COLO829 (cell line): ENCODE measurements around the gene TUT1.
A peak's percentile ranks its signal among the peaks of the same experiment; 100 is the strongest.
"Not testable (repeated sequence)": the region's sequence is repeated elsewhere in the genome, so short reads cannot be mapped to it uniquely, and the experiment has no call there.

Source experiments
- DNase-seq: peaks from one replicate; pipeline ENCODE4 v3.0.0; 2012; ENCODE audit warnings: low spot score

TUT1 gene

DNA sequence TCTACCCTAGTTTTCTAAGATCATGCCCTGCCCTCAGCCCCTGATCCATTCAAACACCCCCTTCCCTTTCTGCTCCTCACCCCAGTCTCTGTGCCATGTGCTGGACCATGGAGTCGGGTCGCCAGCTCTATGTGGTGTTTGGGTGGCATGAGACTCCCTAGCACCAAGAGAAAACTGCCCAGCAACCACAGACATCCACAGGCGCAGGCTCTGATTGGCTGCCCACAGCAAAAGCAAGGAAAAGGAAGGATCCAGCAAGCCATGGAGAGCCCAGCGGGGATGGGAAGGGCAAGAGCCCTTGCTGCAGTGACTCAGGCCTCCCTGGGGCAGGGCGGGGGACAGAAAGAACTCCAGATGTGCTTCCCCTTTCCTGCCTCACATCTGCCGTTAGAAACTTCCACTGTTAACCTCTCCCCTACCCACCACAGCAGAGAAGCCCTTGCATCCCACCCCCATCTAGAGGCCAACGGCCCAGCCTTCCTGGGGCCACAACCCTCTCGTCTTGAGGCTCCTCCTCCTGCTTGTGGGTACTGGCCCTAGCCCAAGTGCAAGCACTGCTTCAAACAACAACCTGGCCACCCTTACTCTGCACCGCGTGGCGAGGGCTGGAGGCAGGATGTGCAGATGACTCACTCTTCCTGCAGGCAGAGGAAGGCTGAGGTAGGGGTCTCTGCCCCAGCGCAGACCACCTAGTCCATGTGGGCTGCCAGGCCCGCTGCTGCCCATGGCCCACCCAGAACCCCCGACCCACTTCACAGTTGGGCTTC is 35.0 kb downstream of the TUT1 start:
- DNase-seq = peak; percentile 99

DNA sequence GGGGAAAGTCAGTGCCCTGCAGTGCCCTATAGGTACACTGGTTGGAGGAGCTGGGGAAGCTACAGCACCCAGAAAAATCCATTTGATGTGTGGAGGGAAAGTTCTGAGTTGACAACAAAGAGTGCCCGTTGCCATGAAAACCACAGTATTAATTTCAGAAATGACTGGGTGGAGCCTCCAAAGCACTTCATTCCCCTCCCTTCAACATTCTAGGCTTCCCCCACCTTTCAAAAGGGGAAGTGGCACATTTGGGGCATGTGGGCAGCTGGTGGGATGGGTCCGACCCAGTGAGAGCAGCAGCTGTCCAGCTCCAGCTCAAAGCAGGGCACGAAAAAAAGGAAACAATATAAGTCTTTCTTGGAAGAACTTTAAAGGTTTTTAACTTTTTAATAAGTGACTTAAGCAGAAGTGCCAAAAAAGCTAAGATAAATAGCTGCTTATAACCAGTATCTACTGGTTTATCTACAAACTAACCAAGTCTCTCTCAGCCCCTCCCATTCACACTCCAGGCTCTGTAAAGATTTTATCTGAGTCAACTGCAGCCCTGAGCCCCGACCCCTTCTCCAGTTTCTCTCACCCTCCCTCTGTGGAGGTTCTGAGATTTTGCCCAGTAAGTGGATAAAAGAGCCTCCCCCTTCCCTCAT is 35.7 kb downstream of the TUT1 start:
- no peak for DNase-seq

DNA sequence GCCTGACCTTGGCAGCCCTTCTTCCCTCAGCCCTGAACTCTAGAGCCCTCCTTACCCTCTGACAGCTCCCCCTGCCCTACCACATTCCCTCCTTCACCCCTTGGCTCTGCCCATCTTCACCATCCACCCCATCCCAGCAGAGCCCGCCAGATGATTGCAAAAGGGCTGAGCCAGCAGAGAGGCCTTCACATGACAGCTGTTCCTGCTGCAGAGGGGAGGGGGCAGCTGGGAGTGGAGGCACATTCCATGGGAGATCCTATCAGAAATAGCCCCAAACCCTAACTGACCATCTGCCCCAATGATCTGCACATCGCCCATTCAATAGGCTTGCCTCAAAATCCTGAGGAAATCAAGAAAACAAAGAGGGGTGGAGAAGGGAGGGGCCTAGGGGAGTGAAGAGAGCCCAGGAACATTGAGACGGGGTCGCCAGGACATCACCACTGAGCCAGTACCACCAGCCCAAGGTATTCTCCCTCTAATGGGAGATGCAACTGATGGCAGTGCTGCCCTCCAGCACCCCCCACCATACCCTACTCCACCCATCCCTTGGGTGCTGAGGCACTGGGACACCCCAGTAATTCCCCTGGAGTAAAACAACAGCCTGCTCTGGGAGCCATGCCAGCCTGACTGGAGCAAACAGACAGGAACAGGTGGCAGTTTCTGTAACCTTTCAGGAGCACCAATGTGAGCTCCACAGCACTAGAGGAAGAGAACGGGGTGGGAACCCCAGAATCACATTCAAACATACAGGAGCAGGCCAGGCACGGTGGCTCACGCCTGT is 36.7 kb downstream of the TUT1 start:
- DNase-seq = no peak

DNA sequence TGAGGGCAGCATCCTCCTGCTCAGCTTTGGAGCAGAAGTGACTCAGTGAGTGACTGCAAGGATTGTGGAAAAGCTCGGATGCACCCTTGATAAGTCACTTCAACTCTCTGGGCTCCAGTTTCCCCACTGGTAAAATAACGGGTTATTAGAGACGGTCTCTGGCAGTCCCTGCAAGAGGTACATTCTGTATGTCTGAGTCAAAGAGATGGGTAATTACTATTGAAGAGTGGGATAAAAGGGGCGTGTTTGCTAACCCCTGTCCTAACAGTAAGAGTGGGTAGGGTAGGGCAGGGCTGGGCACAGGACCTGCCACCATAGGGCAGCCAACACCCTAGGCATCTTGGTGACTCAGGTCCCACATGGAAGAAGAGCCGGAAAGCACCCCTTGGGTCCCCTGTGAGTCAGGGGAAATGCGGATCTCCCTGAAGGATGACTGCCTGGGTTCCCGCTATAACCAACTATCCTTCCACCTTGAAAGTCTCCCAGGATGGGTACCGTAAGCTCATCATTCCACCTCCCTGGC is 37.4 kb downstream of the TUT1 start:
- peak; percentile 21 for DNase-seq

DNA sequence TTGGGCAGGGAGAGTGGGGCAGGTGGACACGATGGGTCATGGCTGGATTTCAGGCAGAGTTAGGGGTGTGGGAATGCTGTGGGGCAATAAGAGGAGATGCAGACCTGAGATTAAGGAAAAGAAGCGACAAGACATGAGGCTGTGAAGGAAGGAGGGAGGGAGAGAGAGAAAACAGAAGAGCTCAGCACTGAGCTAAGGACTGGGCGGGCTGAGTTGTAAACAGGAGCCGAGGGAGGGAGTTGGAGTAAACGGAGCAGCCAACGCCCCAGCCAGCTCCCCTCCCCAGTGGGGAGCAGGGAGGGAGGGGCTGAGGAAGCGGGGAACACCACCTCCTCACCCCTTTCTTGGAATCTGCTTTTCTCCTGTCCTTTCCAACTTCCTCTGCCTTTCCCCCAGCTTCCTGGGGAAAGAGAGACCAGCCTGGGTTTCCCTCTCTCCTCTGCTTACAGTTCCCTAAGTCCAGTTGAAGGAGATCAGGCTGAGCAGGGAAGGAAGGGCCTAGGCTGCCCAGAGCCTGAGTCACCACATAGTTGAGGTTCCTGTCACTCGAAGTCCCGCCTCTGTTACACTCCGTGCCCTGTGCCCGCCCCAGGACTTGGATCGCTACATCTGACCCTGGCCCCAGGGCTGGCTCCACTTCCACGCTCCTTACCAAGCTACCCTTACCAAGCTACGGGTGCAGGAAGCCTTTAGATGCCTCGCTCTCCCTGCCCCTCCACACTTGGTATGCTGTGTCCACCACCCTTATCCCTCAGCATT is 38.1 kb downstream of the TUT1 start:
- DNase-seq = peak; percentile 82

DNA sequence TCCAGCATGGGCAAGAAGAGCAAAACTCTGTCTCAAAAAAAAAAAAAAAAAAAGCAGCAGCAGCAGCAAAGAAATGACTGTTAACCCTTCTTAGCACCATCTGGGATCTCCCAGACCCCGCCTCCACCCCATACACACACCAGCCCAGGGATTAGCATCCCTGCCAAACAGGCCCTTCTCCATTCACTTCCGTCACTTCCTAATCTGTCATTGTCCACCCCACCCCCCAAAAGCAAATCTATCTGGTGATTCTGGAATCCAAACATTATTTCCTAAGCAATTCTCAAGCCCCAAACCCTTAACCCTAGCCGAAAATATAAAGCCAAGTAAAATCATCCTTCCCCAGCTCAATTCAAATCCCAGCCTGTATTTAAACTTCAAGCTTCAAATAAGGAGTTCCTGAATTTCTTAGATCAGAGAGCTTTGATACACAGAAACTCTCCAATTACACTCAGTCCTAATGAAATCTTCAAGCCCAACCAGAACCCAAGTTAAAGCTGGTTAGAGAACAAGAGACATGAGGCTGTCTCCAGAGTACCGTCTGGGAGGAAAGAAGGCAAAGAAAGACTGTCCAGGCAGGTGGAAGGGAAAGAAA is 38.7 kb downstream of the TUT1 start:
- DNase-seq = no peak

DNA sequence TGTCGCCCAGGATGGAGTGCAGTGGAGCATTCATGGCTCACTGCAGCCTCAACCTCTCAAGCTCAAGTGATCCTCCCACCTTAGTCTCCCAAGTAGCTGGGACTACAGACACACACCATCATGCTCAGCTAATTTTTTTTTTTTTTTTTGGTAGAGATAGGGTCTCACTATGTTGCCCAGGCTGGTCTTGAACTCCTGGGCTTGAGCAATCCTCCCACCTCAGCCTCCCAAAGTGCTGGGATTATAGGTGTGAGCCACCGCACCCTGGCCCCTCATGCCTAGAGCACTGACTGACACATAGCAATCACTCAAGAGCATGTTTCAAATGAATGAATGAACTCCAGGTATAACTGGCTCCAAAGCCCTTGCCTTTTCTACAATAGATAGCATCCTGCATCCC is 40.8 kb downstream of the TUT1 start:
- not testable (repeated sequence) for DNase-seq

DNA sequence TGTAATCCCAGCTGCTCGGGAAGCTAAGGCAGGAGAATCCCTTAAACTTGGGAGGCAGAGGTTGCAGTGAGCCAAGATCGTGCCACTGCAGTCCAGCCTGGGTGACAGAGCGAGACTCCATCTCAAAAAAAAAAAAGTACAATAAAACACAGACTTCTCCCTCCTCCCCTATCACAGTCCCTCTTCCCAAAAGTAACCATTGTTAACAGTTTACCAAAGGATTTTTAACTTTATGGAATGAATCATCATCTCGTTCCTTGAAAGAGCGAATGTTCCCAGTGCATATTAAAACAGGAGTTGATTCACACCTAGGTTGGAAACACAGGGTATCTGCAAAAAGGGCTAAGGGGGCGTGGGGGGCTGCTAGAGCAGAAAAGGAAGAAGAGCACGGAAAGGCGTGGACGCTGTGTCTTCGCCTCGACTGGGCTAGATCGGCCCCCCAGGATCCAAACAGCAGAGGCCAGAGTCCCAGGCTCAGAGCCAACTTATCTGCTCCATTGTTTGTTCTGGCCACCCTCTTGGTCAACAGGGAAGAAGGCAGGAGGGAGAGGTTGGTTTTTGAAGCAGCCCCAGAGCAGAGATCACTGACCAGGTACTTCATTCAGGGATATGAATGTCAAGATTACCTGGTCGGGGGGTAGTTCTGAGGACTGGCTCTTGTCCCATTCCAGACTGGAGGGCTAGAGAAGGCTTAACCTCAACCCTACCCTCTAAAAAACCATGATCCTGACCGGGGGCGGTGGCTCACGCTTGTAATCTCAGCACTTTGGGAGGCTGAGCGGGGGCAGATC is 42.6 kb downstream of the TUT1 start:
- no peak for DNase-seq

DNA sequence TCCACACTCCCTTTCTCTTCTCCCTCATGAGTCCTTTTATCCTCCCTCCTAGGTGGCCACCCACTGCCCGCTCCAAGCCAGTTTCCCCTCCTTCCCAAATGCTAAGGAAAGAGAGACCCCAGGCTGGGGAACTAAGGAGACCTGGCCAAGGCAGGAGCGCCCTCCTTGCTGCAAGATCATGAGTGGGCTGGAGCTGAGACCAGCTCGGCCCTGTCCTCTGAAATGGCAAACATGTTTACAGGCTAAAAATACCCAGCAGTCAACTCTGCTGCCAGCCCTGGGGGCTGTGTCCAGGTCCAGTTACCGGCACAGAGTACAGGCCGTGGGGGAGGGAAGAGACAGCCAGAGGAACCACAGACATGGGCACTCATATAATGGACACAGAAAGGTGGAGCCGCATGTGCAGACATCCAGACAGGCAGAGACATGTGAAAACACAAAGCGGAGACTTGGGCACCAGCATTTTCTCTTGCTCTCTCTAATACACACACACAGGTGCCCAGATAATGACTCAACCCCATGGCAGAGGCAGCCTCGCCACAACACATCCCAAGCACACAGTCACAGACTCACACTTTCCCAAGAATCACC is 43.5 kb downstream of the TUT1 start:
- no peak for DNase-seq

DNA sequence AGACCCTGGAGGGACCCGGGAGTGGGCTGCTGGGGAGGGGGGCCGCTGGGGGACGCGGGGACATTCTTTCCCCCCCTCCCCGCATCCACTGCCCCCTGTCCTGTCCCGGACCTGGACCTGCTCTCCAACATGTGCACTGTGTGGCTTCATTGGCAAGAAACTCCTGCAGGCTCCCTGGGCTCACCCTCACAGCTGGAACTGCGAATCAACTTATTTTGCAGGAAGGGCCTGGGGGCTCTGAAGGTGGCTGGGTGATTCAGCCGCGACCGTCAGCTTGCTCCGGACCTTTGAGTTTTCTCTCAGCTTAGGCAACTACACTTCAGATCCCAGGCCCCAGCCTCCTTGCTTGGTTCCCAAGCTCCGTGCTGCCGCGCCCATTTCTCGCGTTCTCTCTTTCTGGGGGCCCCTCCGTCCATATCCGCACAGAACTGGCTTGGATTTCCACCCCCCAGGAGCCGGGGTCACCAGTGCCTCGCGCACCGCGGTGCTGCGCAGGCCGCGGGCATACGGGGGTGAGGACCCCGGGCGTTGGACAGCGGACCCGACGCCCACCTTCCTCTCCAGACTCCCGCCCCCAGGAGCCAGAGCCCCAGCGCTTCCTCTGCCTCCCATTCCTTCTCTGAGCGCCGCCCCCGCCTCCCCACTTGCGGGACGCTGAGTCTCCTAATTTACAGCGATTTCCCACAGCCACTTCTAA is 44.2 kb downstream of the TUT1 start:
- no peak for DNase-seq

DNA sequence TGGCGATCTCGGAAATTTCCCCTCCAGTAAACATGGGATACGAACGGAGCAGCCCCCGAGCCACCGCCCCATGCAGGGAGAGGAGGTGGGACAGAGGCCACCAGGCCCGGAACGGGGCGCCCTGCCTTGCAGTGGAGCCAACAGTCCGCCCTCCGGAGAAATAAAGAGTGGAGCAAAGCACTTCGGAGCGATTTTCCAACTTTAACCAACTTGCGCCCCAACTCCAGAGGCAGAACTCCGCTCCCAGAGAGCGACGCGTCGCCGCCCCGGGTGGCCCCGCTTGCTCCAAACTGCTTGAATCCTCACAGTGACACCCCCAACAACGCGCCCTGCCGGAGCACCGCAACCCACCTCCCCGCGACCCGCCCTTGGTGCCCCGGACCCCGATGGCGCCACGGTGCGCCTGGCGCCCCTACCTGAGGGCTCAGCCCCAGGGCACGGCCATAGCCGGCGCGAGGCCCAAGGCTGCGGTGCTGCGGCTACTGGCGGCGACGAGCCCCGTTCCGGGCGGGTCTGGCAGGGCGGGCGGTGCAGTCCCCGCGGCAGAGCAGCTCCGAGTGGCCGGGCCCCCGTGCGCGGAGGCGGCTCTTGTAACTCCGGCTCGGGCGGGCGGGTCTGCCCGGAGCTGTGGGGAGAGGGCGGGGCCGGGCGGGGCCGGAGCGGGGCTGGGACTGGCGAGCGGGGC is 44.9 kb downstream of the TUT1 start, which contains the start of gene AHNAK:
TSS of gene AHNAK (minus strand) at position 563 of the 685 bp plus-strand sequence. CDS start 10,708 bp downstream, outside the sequence.
- no peak for DNase-seq

DNA sequence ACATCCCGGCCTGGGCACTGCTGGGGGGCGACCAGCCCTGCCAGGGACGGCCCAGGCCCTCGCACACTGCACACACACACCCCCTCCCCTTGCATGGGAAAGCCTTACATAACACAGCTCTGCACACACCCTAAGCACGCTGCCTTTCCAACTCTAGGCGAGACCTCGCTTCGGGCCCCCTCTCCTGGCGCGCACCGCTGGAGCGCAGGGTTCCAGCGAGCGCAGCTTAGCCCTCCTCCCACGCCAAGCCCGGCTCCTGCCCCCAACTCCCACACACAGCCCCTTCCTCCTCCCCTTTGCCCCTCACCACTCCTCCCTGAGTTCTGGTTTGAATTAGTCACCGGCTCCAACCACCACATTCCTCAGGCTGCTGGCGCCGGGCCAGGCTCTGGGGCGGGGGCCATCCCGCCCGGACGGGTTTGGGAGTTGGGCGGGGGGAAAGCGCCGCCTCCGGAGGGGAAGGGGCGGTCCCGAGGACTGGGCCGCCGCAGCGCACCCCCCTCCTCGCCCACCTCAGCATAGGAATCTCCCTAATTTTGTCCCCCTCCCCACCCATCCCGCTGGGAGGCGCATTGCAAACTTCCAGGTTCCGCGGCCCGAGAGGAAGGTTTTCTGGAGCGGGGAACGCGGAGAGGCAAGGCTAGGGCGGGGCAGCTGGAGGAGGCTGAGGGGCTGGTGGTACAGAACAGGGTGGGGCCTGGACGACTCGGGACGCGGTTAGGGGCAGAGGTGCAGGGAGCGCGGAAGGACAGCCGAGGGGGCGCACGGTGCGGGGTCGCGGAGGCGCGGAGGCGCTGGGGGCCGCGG is 45.7 kb downstream of the TUT1 start:
- DNase-seq = peak; percentile 95

DNA sequence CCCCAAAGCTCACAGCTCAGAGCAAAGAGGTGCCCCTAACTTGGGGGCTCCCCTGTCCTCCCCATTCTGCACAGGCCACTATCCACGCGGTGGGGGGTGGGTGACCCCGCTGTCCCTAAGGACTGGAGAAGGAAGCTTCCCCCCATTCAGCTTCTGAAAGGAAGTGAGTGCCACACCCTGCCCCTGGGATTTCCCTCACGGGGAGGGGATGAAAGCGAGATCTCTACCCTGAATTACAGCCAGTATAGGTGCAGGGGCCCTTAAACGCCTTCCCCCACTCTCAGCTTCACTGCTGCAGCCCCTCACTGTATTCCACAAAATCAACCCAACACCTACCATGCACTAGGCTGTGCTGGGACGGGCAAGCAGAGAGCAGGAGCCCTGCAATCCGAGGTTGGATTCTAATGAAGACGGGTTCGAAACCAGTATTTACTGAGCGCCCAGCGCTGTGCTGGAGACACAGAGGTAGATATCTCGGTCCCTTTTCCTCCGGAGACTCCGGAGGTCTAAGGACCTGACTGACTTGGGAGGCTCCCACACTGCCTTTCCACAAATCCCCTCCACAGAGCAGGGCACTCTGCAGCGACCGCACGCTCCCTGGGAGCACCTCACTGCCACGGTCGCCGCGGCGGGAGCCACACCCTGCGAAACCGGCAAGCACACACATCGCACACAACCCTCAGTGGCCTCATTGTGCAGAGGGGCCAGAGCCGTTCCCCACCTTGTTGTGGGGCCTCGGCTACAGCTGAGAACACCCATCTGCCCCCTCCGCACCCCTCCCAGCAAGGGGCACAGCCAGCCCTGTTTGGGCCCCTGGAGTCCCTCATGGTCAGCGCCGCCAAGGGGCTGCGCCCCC is 46.5 kb downstream of the TUT1 start:
- DNase-seq = no peak

DNA sequence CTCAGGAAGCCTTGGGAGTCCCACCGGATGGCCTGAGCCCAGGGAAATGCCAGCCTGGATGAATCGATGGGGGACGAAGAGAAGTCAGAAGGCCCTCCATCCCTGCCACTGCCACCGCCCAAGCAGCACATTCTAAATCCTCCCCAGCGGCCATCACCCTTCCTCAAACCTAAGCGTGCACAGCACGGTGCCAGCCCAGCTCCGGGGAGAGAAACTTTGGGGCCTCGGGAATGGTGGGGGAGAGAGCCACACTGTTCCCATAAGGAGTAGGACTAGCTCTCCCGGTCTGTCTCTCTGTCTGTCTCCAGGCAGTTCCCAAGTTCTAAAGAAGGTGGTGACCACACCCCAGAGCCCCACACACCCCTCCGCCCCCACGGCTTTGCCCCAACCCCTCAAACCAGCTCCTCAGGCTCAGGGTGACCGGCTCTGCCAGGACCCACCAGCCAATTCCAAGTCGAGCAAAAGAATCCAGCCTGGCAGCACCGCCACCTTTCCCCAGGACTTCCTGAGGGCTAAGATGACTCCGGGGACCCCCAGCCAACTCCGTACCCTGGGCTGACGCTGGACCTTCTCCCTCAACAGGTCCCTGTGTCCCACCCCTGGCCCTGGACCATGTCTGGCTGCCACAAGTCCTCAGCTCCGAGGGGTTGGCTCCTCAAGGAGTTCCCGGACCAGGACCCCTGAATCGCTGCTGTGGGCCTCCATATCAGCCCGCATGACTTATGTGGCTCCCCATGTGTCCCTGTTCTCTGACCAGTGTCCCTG is 47.5 kb downstream of the TUT1 start:
- DNase-seq = no peak

DNA sequence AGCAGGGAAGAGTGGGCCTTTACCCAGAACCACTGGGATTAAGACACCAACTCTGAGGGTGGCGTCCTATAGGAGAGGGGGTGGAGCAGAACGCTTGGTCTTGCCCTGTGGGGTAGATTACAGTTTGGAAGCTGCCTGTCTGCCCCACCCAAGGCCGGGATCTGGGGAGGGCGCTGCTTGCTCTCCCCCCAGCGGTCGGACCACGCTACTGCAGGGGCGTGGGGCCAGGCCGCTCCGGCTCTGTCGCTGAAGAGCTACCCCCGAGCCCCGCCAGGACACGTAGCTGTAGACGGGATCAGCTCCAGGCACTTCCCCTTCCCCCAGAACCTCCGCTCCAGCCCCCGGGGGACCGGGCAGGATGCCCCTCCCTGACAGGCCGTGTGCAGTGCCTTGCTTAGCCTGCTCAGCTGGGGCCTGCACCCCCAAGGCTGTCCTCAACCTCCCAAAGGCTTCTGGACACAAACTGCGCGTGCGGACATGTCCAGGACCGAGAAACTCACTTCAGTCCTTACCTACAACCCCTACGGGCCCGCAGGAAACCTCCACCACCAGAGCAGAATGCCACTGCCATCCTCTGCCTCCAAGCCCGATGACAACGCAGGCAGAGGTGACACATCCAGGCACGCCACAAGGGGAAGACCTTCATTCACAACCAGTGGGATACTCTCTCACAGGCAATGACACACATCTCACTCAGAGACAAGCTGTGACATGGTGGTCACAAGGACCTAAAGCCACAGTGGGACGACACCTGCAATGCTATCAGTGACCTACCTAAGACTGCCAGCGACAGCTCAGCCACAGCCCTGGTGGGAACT is 48.4 kb downstream of the TUT1 start:
- no peak for DNase-seq
